PFSK-1 (cell line): ENCODE results near the gene HYAL3.

Experiments
- FOXP2 ChIP-seq: optimal IDR thresholded peaks from 2 replicates; pipeline ENCODE3; 2011; ENCODE audit warnings: borderline replicate concordance, control low read depth, inconsistent platforms; ENCODE audit not compliant: insufficient read depth; ENCODE audit errors: extremely low read length, extremely low read depth
- POLR2AphosphoS5 ChIP-seq: IDR thresholded peaks from 2 replicates; pipeline ENCODE4 v1.6.1; 2012; ENCODE audit warnings: low read depth, mild to moderate bottlenecking, control low read depth, low read length, moderate library complexity
- SIN3A ChIP-seq: IDR thresholded peaks from 2 replicates; pipeline ENCODE4 v1.6.1; 2012; ENCODE audit warnings: mild to moderate bottlenecking, low read length, moderate library complexity, borderline replicate concordance; ENCODE audit not compliant: insufficient read depth
- TAF1 ChIP-seq: IDR thresholded peaks from 2 replicates; pipeline ENCODE4 v1.6.1; 2012; ENCODE audit warnings: low read length, control low read depth, borderline replicate concordance; ENCODE audit not compliant: insufficient read depth
- TF ChIP-seq, protein P1 (sequence below), 2 experiments: IDR thresholded peaks; 2 replicates each; pipeline versions ENCODE4 v1.6.1 to v1.8.0; 2011 to 2012; ENCODE audit warnings: low read depth in 2 of 2, low read length in 2 of 2, control low read depth in 1 of 2, inconsistent platforms in 1 of 2, mild to moderate bottlenecking in 1 of 2, moderate library complexity in 1 of 2; ENCODE audit not compliant: insufficient read depth in 1 of 2

The HYAL3 gene

DNA sequence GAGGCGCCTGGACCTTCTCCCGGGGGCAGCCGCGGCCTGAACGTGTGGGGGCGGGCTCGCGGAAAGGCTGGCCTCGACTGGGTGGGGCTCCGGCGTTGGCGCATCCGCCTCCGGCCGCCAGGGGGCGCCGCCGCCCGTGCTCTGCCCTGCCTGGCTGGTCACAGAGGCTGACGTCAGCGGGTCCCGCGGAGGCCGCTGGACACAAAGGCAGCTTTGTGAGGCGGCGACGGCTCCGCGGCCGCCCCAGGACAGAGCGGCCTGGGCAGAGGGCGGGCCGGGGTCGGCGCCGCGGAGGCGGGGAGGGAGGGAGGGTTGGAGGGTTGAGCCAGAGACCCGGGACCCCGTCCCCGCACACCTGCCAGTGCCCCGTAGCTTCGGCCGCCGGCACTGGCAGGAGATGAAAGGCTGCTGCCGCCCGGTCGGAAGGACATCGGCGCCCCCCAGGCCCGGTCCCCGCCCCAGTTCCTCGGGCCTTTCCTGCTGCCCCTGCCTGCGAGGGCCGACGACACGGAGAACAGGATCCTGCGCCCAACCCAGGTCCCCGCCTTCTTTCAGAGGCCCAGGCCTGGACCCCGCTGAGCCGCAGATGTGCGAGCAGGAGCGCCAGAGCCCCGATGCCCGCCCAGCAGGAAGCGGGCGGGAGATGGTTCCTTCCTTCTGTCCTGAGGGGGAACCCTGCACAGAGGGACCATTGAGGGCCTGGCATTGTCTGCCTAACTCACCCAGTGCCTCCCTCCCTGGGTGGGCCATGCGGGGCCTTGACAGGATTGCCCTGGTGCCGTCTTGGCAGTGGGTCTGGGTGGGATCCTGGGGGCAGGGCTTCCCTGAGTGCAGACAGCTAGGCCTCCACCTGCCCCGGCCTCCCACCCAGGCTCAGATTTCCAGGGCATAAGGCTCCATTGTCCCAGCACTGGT is 38.9 kb downstream of the HYAL3 start:
- peak; percentile 68 for TF ChIP-seq POLR2AphosphoS5
- TF ChIP-seq FOXP2 = no peak

DNA sequence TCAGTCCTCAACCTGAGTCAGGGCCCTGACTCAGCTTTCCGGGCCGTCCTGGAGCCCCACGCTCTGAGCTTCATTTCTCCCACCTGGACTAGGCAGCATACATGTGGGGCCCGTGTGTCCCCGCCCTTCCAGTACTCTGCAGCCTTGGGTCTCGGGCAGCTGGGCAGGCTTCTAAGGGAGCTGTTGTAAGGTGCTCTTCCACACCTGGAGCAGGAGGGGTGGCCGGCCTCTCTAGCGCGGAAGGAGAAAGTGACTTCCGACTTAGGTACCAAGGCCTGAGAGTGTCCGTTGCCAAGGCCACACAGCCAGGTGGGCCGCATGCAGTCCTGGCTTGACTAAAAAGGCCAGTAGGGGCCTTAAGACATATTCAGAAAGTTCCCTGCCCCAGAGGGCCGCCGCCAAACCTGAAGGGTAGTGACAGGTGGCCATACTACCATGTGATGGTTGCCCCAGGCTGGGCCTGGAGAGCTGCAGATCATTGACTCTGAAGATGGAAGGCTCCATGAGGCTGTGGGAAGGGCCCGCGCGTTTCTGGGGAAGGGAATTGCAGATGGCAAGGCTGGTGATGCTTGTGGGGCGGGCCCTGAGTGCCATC is 39.7 kb downstream of the HYAL3 start:
- TF ChIP-seq FOXP2 (no peak), POLR2AphosphoS5 (no peak), SIN3A (no peak), TAF1 (no peak)
- TF ChIP-seq, protein P1, sequence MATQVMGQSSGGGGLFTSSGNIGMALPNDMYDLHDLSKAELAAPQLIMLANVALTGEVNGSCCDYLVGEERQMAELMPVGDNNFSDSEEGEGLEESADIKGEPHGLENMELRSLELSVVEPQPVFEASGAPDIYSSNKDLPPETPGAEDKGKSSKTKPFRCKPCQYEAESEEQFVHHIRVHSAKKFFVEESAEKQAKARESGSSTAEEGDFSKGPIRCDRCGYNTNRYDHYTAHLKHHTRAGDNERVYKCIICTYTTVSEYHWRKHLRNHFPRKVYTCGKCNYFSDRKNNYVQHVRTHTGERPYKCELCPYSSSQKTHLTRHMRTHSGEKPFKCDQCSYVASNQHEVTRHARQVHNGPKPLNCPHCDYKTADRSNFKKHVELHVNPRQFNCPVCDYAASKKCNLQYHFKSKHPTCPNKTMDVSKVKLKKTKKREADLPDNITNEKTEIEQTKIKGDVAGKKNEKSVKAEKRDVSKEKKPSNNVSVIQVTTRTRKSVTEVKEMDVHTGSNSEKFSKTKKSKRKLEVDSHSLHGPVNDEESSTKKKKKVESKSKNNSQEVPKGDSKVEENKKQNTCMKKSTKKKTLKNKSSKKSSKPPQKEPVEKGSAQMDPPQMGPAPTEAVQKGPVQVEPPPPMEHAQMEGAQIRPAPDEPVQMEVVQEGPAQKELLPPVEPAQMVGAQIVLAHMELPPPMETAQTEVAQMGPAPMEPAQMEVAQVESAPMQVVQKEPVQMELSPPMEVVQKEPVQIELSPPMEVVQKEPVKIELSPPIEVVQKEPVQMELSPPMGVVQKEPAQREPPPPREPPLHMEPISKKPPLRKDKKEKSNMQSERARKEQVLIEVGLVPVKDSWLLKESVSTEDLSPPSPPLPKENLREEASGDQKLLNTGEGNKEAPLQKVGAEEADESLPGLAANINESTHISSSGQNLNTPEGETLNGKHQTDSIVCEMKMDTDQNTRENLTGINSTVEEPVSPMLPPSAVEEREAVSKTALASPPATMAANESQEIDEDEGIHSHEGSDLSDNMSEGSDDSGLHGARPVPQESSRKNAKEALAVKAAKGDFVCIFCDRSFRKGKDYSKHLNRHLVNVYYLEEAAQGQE (IDR thresholded peaks at IDR 0.05; ENCODE audit: insufficient read depth in 1 of 2, low read depth in 2 of 2, low read length in 2 of 2) = no peak

DNA sequence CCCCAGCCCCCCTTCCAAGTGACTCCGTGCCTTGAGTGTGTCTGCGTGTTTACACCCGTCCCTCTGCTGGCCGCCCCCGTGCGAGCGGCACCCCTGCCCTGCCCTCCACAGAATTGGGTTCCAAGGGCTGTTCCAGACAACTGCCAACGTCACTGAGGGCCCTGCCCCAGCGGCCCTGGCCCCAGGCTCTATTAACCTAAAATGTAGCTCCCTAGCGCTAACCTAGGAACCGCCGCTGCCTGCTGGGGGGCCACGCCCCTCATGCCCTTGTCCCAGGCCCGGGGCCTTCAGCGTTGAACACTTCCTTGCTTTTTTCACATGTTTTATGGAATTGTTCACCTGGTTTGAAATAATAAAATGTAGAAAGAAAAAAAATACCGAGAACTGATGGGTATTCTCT is 40.2 kb downstream of the HYAL3 start:
- TF ChIP-seq POLR2AphosphoS5 (no peak), FOXP2 (no peak), SIN3A (no peak), TAF1 (no peak)
- TF ChIP-seq, protein P1 (IDR thresholded peaks at IDR 0.05; ENCODE audit: insufficient read depth in 1 of 2, low read depth in 2 of 2, low read length in 2 of 2) = no peak

DNA sequence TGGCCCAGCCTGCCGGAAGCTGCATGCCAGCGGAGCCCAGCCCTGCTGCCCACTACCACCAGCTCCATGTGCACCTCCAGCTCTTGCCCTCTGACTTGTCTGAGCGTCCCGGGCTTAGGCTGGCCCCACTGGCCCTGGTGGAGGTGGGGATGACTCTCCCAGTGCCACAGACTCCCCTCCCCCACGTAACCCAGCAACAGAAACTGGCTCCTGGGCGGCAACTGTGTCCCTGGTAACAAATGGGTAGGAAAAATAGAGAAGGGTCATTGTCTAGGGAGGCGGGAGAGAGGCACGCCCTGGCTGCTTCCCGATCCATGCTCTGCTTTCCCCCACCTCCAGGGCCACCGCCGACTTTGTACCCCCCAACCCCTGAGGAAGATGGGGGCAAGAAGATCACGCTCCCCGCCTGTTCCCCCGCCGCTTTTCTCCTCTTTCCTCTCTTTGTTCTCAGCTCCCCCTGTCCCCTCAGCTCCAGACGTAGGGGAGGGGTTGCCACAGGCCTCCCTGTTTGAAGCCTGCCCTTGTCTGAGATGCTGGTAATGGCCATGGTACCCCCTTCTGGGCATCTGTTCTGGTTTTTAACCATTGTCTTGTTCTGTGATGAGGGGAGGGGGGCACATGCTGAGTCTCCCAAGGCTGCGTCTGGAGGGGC is 41.0 kb downstream of the HYAL3 start:
- TF ChIP-seq SIN3A (no peak), TAF1 (no peak), FOXP2 (no peak), POLR2AphosphoS5 (no peak)
- TF ChIP-seq, protein P1 (IDR thresholded peaks at IDR 0.05; ENCODE audit: insufficient read depth in 1 of 2, low read depth in 2 of 2, low read length in 2 of 2) = no peak

DNA sequence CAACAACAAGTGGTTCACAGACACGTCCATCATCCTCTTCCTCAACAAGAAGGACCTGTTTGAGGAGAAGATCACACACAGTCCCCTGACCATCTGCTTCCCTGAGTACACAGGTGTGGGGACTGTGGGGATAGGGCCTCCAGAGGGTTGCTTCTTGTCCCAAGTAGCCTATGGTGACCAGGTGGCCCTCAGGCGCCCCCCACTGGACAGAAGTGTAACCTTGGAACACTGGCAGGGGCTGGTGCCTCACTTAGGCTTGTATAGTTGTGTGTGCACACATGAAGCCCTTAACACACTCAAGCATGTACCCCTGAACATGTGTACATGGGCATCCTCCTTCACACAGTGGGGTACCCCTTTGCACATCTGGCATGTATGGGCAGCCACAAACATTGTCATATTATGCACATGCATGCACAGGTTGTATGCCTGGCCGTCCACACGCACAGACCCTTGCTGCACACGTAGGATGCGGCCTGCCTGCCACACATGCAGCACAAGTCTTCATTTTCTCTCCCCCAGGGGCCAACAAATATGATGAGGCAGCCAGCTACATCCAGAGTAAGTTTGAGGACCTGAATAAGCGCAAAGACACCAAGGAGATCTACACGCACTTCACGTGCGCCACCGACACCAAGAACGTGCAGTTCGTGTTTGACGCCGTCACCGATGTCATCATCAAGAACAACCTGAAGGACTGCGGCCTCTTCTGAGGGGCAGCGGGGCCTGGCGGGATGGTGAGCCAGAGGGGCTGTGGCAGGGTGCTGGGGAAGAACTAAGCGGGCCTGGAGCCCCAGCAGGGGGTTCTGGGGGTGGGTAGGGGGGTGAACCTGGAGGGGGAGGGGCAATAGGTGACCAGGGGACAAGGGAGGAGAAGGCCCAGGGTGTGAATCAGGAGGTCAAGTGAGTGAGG is 42.0 kb downstream of the HYAL3 start:
- no peak for TF ChIP-seq SIN3A
- no peak for TF ChIP-seq FOXP2
- TF ChIP-seq POLR2AphosphoS5 = no peak
- TF ChIP-seq, protein P1 (IDR thresholded peaks at IDR 0.05; ENCODE audit: insufficient read depth in 1 of 2, low read depth in 2 of 2, low read length in 2 of 2) = no peak
- no peak for TF ChIP-seq TAF1
